Fibroblast of villous mesenchyme (primary cell): Measurements from ENCODE around the gene ATOSA. TPM values are rescaled to one million over a fixed set of nuclear protein-coding genes. Genes with fewer than 3 reads are reported as not detected.

ENCODE experiments used
- DNase-seq: peaks from one replicate; pipeline ENCODE4 v3.0.0-alpha.2; 2010; ENCODE audit warnings: low read depth
- H3K4me3 ChIP-seq: 2 replicates; pipeline ENCODE4 v1.5.1; 2011; ENCODE audit warnings: low read depth, mild to moderate bottlenecking, low read length
- CTCF ChIP-seq: IDR thresholded peaks from 2 replicates; pipeline ENCODE4 v1.5.1; 2012; ENCODE audit warnings: low read depth, mild to moderate bottlenecking, low read length; ENCODE audit not compliant: insufficient read depth
- total RNA-seq: library from RNA; depleted of rRNA; stranded (reverse); fragments of >200 nt; gene quantifications from 2 replicates; pipeline ENCODE4 v1.2.3, GENCODE V29; 2012

Gene ATOSA
- total RNA-seq, 1 donor, result 29.8 TPM

GRCh38 chr15:52649686-52650085 is 29.5 kb downstream of the ATOSA start:
- no peak for DNase-seq
- no peak for TF ChIP-seq CTCF
- no peak overlapping the region for H3K4me3 ChIP-seq

- DNase-seq, result no peak
- no peak overlapping the region for H3K4me3 ChIP-seq
- TF ChIP-seq CTCF, result no peak
Measured at GRCh38 chr15:52645916-52646315, 33.3 kb downstream of the ATOSA start.

- no peak overlapping the region for H3K4me3 ChIP-seq
- DNase-seq, result peak; percentile 27
- TF ChIP-seq CTCF, result no peak
Measured at GRCh38 chr15:52642386-52643361, 36.5 kb downstream of the ATOSA start.

- TF ChIP-seq CTCF, result no peak
- DNase-seq, result no peak
Measured at GRCh38 chr15:52636459-52636858, 42.7 kb downstream of the ATOSA start.

GRCh38 chr15:52635908-52636307 is 43.3 kb downstream of the ATOSA start:
- no peak overlapping the region for H3K4me3 ChIP-seq
- no peak for TF ChIP-seq CTCF
- no peak for DNase-seq

More at GRCh38 chr15:52636459-52636858, 42.7 kb downstream of the ATOSA start:
- H3K4me3 ChIP-seq, result no peak overlapping the region

Other genes starting within 250 kb of the ATOSA start
- gene MYO5A, start 150.5 kb downstream of the ATOSA start, total RNA-seq, result 45.1 and 53.1 TPM in 2 replicates
- gene ARPP19, start 110.4 kb downstream of the ATOSA start, total RNA-seq, result 92.1 and 133 TPM in 2 replicates
- gene ONECUT1, start 110.9 kb upstream of the ATOSA start, total RNA-seq, result under 0.01 TPM in 1 of 2 replicates, not detected in the other